Mesendoderm (in vitro differentiated cells): Measurements from ENCODE around the gene CRPPA.

ENCODE experiments used
- DNase-seq: peaks from one replicate; pipeline ENCODE4 v3.0.0; 2013
- H2AK5ac ChIP-seq: 2 replicates; pipeline ENCODE4 v1.6.1; 2013; ENCODE audit warnings: low read length, inconsistent platforms
- H2BK120ac ChIP-seq: 2 replicates; pipeline ENCODE4 v1.6.1; 2013; ENCODE audit warnings: low read depth, mild to moderate bottlenecking, low read length, moderate library complexity, mixed read lengths
- H2BK15ac ChIP-seq: replicated peaks from 2 replicates; pipeline ENCODE4 v1.6.1; 2013; ENCODE audit warnings: low read depth, mild to moderate bottlenecking, moderate library complexity
- H2BK5ac ChIP-seq: 2 replicates; pipeline ENCODE4 v1.6.1; 2013; ENCODE audit warnings: low read length, inconsistent platforms
- H3K18ac ChIP-seq: 2 replicates; pipeline ENCODE4 v1.6.1; 2013; ENCODE audit warnings: mild to moderate bottlenecking, low read length, mixed read lengths
- H3K23ac ChIP-seq: one replicate; pipeline ENCODE4 v1.6.1; 2013; ENCODE audit warnings: low read length
- H3K27ac ChIP-seq: 2 replicates; pipeline ENCODE4 v1.5.1; 2013; ENCODE audit warnings: low read depth, mild to moderate bottlenecking, inconsistent platforms, low read length, moderate library complexity
- H3K27me3 ChIP-seq: 2 replicates; pipeline ENCODE4 v1.6.1; 2013; ENCODE audit warnings: low read length, control low read depth, mild to moderate bottlenecking, inconsistent platforms; ENCODE audit not compliant: insufficient read depth, poor library complexity
- H3K36me3 ChIP-seq: 2 replicates; pipeline ENCODE4 v1.6.1; 2013; ENCODE audit warnings: low read length, inconsistent platforms; ENCODE audit not compliant: control insufficient read depth, insufficient read depth
- H3K4ac ChIP-seq: one replicate; pipeline ENCODE4 v1.6.1; 2013; ENCODE audit warnings: low read depth, mild to moderate bottlenecking, low read length, moderate library complexity
- H3K4me1 ChIP-seq: 2 replicates; pipeline ENCODE4 v1.6.1; 2013; ENCODE audit warnings: low read depth, low read length, inconsistent platforms; ENCODE audit not compliant: control insufficient read depth
- H3K4me2 ChIP-seq: 2 replicates; pipeline ENCODE4 v1.6.1; 2013; ENCODE audit warnings: low read length
- H3K4me3 ChIP-seq: 2 replicates; pipeline ENCODE4 v1.5.1; 2013; ENCODE audit warnings: mild to moderate bottlenecking, low read length
- H3K56ac ChIP-seq: one replicate; pipeline ENCODE4 v1.6.1; 2013; ENCODE audit warnings: low read length
- H3K79me1 ChIP-seq: 2 replicates; pipeline ENCODE4 v1.6.1; 2013; ENCODE audit warnings: low read length, inconsistent platforms
- H3K79me2 ChIP-seq: 2 replicates; pipeline ENCODE4 v1.6.1; 2013; ENCODE audit warnings: mild to moderate bottlenecking, low read length; ENCODE audit not compliant: control insufficient read depth, insufficient read depth
- H3K9ac ChIP-seq: 2 replicates; pipeline ENCODE4 v1.6.1; 2013; ENCODE audit warnings: low read length, inconsistent platforms
- H4K5ac ChIP-seq: one replicate; pipeline ENCODE4 v1.6.1; 2013; ENCODE audit warnings: low read length
- H4K8ac ChIP-seq: one replicate; pipeline ENCODE4 v1.6.1; 2013; ENCODE audit warnings: low read depth, mild to moderate bottlenecking, control low read depth, low read length, moderate library complexity
- WGBS: extraction: QIAGEN DNeasy Blood & Tissue Kit; methylation state at CpG from one replicate; pipeline ENCODE4 v1.1.7; 2013; ENCODE audit warnings: low lambda C conversion rate, missing lambda C conversion rate; ENCODE audit not compliant: insufficient coverage; ENCODE audit errors: extremely low coverage; 5-methylcytosine and 5-hydroxymethylcytosine counted together

The CRPPA gene

GRCh38 chr7:16430133-16430532, 8.8 kb upstream of the CRPPA start:
- Histone ChIP-seq H4K8ac (no peak overlapping the region), H3K4me2 (no peak overlapping the region), H3K23ac (no peak overlapping the region), H3K27me3 (no peaks in the 10 kb centered on the region), H2BK5ac (no peak overlapping the region), H3K79me1 (no peaks in the 10 kb centered on the region), H3K56ac (no peak overlapping the region), H3K79me2 (no peaks in the 10 kb centered on the region), H3K4me1 (no peaks in the 10 kb centered on the region), H3K4me3 (no peak overlapping the region), H3K9ac (no peak overlapping the region), H2AK5ac (no peak overlapping the region), H2BK15ac (no peak overlapping the region), H3K18ac (no peak overlapping the region), H3K36me3 (no peaks in the 10 kb centered on the region), H4K5ac (no peak overlapping the region), H2BK120ac (peak overlapping the region; percentile 61), H3K27ac (no peak overlapping the region), H3K4ac (peak overlapping the region; percentile 52)
- no peak for DNase-seq
- no CpG with 5 or more reads among the region's 3 CpGs for WGBS

- H2AK5ac ChIP-seq = no peak overlapping the region
- no peak overlapping the region for H4K8ac ChIP-seq
- no peak for DNase-seq
- H2BK5ac ChIP-seq = no peak overlapping the region
- H2BK120ac ChIP-seq = no peak overlapping the region
- no peak overlapping the region for H3K9ac ChIP-seq
- H3K23ac ChIP-seq = no peak overlapping the region
- no peak overlapping the region for H2BK15ac ChIP-seq
- no peak overlapping the region for H3K27ac ChIP-seq
- H3K56ac ChIP-seq = no peak overlapping the region
- H3K36me3 ChIP-seq = no peaks in the 10 kb centered on the region
- no peak overlapping the region for H3K4me2 ChIP-seq
- peak overlapping the region; percentile 16 for H3K4ac ChIP-seq
- H4K5ac ChIP-seq = no peak overlapping the region
- no peaks in the 10 kb centered on the region for H3K27me3 ChIP-seq
- H3K18ac ChIP-seq = no peak overlapping the region
- no peaks in the 10 kb centered on the region for H3K79me1 ChIP-seq
- H3K4me3 ChIP-seq = no peak overlapping the region
- H3K4me1 ChIP-seq = no peaks in the 10 kb centered on the region
- no CpG with 5 or more reads among the region's 2 CpGs for WGBS
- no peaks in the 10 kb centered on the region for H3K79me2 ChIP-seq
Measured at GRCh38 chr7:16428672-16429071, 7.3 kb upstream of the CRPPA start.

- no peak overlapping the region for H3K4me2 ChIP-seq
- no peak overlapping the region for H2AK5ac ChIP-seq
- DNase-seq = no peak
- no peak overlapping the region for H2BK5ac ChIP-seq
- H3K56ac ChIP-seq = no peak overlapping the region
- no peak overlapping the region for H2BK15ac ChIP-seq
- no peak overlapping the region for H3K4me3 ChIP-seq
- H3K23ac ChIP-seq = no peak overlapping the region
- no peaks in the 10 kb centered on the region for H3K79me1 ChIP-seq
- H4K5ac ChIP-seq = no peak overlapping the region
- H3K27me3 ChIP-seq = no peaks in the 10 kb centered on the region
- no peaks in the 10 kb centered on the region for H3K36me3 ChIP-seq
- no peak overlapping the region for H4K8ac ChIP-seq
- H3K4ac ChIP-seq = no peak overlapping the region
- no peaks in the 10 kb centered on the region for H3K4me1 ChIP-seq
- no peak overlapping the region for H3K18ac ChIP-seq
- H2BK120ac ChIP-seq = no peak overlapping the region
- no peaks in the 10 kb centered on the region for H3K79me2 ChIP-seq
- H3K27ac ChIP-seq = no peak overlapping the region
- H3K9ac ChIP-seq = no peak overlapping the region
Measured at GRCh38 chr7:16428182-16428581, 6.8 kb upstream of the CRPPA start.

GRCh38 chr7:16423761-16424160, 2.4 kb upstream of the CRPPA start:
- Histone ChIP-seq H3K18ac (no peak overlapping the region), H2BK120ac (no peak overlapping the region), H2BK5ac (no peak overlapping the region), H4K5ac (no peak overlapping the region), H3K9ac (no peak overlapping the region), H3K79me1 (no peaks in the 10 kb centered on the region), H3K36me3 (no peaks in the 10 kb centered on the region), H3K4me3 (no peak overlapping the region), H2AK5ac (no peak overlapping the region), H2BK15ac (no peak overlapping the region), H3K79me2 (no peaks in the 10 kb centered on the region), H3K4me1 (peaks cover 6% of the 10 kb centered on the region), H3K27ac (no peak overlapping the region), H4K8ac (no peak overlapping the region), H3K23ac (no peak overlapping the region), H3K27me3 (no peaks in the 10 kb centered on the region), H3K4ac (no peak overlapping the region), H3K56ac (no peak overlapping the region), H3K4me2 (no peak overlapping the region)
- no CpG with 5 or more reads among the region's 1 CpG for WGBS
- no peak for DNase-seq

GRCh38 chr7:16422917-16423316, 1.6 kb upstream of the CRPPA start:
- WGBS = no CpG with 5 or more reads among the region's 3 CpGs

GRCh38 chr7:16422103-16422435, 731 bp upstream of the CRPPA start:
- H3K4ac ChIP-seq = no peak overlapping the region
- no peak overlapping the region for H3K4me3 ChIP-seq
- no peak overlapping the region for H3K27ac ChIP-seq
- H3K79me1 ChIP-seq = no peaks in the 10 kb centered on the region
- no peaks in the 10 kb centered on the region for H3K79me2 ChIP-seq
- no peak overlapping the region for H3K23ac ChIP-seq
- DNase-seq = peak; percentile 45
- no peak overlapping the region for H2BK5ac ChIP-seq
- no CpG with 5 or more reads among the region's 1 CpG for WGBS
- H3K56ac ChIP-seq = no peak overlapping the region
- H2BK15ac ChIP-seq = no peak overlapping the region
- no peaks in the 10 kb centered on the region for H3K36me3 ChIP-seq
- peak overlapping the region; percentile 90 for H3K18ac ChIP-seq
- H4K5ac ChIP-seq = no peak overlapping the region
- H3K9ac ChIP-seq = no peak overlapping the region
- no peak overlapping the region for H3K4me2 ChIP-seq
- peaks cover 6% of the 10 kb centered on the region for H3K4me1 ChIP-seq
- peak overlapping the region; percentile 66 for H4K8ac ChIP-seq
- no peak overlapping the region for H2AK5ac ChIP-seq
- no peak overlapping the region for H2BK120ac ChIP-seq
- H3K27me3 ChIP-seq = no peaks in the 10 kb centered on the region

More at GRCh38 chr7:16422917-16423316, 1.6 kb upstream of the CRPPA start:
- no peaks in the 10 kb centered on the region for H3K27me3 ChIP-seq
- H3K27ac ChIP-seq = no peak overlapping the region
- H3K4ac ChIP-seq = peak overlapping the region; percentile 16
- no peak overlapping the region for H2BK5ac ChIP-seq
- peak overlapping the region; percentile 85 for H2BK120ac ChIP-seq
- DNase-seq = peak; percentile 30
- H3K4me3 ChIP-seq = no peak overlapping the region
- H3K4me2 ChIP-seq = no peak overlapping the region
- H3K79me1 ChIP-seq = no peaks in the 10 kb centered on the region
- peak overlapping the region; percentile 84 for H3K18ac ChIP-seq
- H2BK15ac ChIP-seq = no peak overlapping the region
- no peak overlapping the region for H3K23ac ChIP-seq
- no peak overlapping the region for H3K56ac ChIP-seq
- H2AK5ac ChIP-seq = no peak overlapping the region
- H3K4me1 ChIP-seq = peaks cover 6% of the 10 kb centered on the region
- H4K8ac ChIP-seq = no peak overlapping the region
- H4K5ac ChIP-seq = no peak overlapping the region
- H3K36me3 ChIP-seq = no peaks in the 10 kb centered on the region
- H3K79me2 ChIP-seq = no peaks in the 10 kb centered on the region
- no peak overlapping the region for H3K9ac ChIP-seq
